Neutrophil (primary cell): ENCODE measurements around the gene IBSP.

Experiments
- H3K27ac ChIP-seq: fragments of 200-600 bp; sonication (generic); 2 replicates; pipeline ENCODE4 v1.5.1; 2016; ENCODE audit warnings: mild to moderate bottlenecking, moderate library complexity
- H3K27me3 ChIP-seq: fragments of 200-600 bp; sonication (generic); 2 replicates; pipeline ENCODE4 v1.6.0; 2016; ENCODE audit warnings: mild to moderate bottlenecking
- H3K36me3 ChIP-seq: fragments of 200-600 bp; sonication (generic); 2 replicates; pipeline ENCODE4 v1.5.1; 2017
- H3K4me1 ChIP-seq, 2 experiments: fragments of 200-600 bp in 1 of 2; sonication (generic) in 1 of 2; 1 replicate in 1 of 2; 2 replicates in 1 of 2; pipeline versions ENCODE4 v1.5.1 to v1.6.1; 2013 to 2016; ENCODE audit warnings: low read depth in 1 of 2, low read length in 1 of 2, mild to moderate bottlenecking in 1 of 2, moderate library complexity in 1 of 2; ENCODE audit not compliant: control insufficient read depth in 1 of 2, insufficient read depth in 1 of 2
- H3K4me3 ChIP-seq, 2 experiments: fragments of 200-600 bp in 1 of 2; sonication (generic) in 1 of 2; 1 replicate in 1 of 2; 2 replicates in 1 of 2; pipeline ENCODE4 v1.5.1; 2013 to 2016; ENCODE audit warnings: low read depth in 1 of 2, low read length in 1 of 2, mild to moderate bottlenecking in 1 of 2, moderate library complexity in 1 of 2
- H3K9me3 ChIP-seq: fragments of 200-600 bp; sonication (generic); 2 replicates; pipeline ENCODE4 v1.5.1; 2016
- CTCF ChIP-seq: fragments of 200-600 bp; sonication (generic); IDR thresholded peaks from 2 replicates; pipeline ENCODE4 v1.5.1; 2016; ENCODE audit warnings: antibody characterized with exemption

IBSP gene

GRCh38 chr4:87843936-87844335, 44.6 kb downstream of the IBSP start:
- Histone ChIP-seq H3K27ac (no peak overlapping the region), H3K27me3 (peaks cover 45% of the 10 kb centered on the region), H3K4me1 (peaks cover 4 to 5% of the 10 kb centered on the region in 2 experiments), H3K36me3 (no peaks in the 10 kb centered on the region), H3K4me3 (no peak overlapping the region), H3K9me3 (no peaks in the 10 kb centered on the region)
- TF ChIP-seq CTCF: no peak

GRCh38 chr4:87844452-87844851, 45.1 kb downstream of the IBSP start:
- H3K4me1 ChIP-seq: peaks cover 10% of the 10 kb centered on the region in 2 experiments
- TF ChIP-seq CTCF: no peak
- no peak overlapping the region for H3K27ac ChIP-seq
- H3K36me3 ChIP-seq: no peaks in the 10 kb centered on the region
- peaks cover 45% of the 10 kb centered on the region for H3K27me3 ChIP-seq
- no peaks in the 10 kb centered on the region for H3K9me3 ChIP-seq
- no peak overlapping the region for H3K4me3 ChIP-seq

DNA sequence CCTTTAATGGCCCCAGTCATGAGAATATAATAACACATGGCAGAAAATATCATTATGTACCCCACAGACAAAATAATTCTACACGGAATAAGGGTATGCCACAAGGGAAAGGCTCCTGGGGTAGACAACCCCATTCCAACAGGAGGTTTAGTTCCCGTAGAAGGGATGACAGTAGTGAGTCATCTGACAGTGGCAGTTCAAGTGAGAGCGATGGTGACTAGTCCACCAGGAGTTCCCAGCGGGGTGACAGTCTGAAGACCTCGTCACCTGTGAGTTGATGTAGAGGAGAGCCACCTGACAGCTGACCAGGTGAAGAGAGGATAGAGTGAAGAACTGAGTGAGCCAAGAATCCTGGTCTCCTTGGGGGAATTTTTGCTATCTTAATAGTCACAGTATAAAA, 46.9 kb downstream of the IBSP start:
- no peak for TF ChIP-seq CTCF
- peaks cover 45% of the 10 kb centered on the region for H3K27me3 ChIP-seq

GRCh38 chr4:87848622-87849351, 49.4 kb downstream of the IBSP start:
- Histone ChIP-seq H3K4me1 (peaks cover 46 to 51% of the 10 kb centered on the region in 2 experiments), H3K27ac (peak overlapping the region; percentile 96), H3K27me3 (peaks cover 41% of the 10 kb centered on the region), H3K4me3 (peak overlapping the region in 1 of 2 experiments; percentile 47), H3K36me3 (no peaks in the 10 kb centered on the region), H3K9me3 (no peaks in the 10 kb centered on the region)
- peak; percentile 72 for TF ChIP-seq CTCF

More for the DNA sequence above, 46.9 kb downstream of the IBSP start:
- Histone ChIP-seq H3K27ac (no peak overlapping the region), H3K4me1 (peaks cover 27 to 28% of the 10 kb centered on the region in 2 experiments), H3K4me3 (no peak overlapping the region), H3K36me3 (no peaks in the 10 kb centered on the region), H3K9me3 (no peaks in the 10 kb centered on the region)

GRCh38 chr4:87849612-87850011, 50.3 kb downstream of the IBSP start:
- H3K4me3 ChIP-seq: peak overlapping the region; percentile 15 to 47
- no peaks in the 10 kb centered on the region for H3K36me3 ChIP-seq
- no peak for TF ChIP-seq CTCF
- H3K27ac ChIP-seq: peak overlapping the region; percentile 96
- H3K9me3 ChIP-seq: no peaks in the 10 kb centered on the region
- H3K4me1 ChIP-seq: peaks cover 46 to 51% of the 10 kb centered on the region in 2 experiments
- peaks cover 33% of the 10 kb centered on the region for H3K27me3 ChIP-seq
